Measurements from ENCODE around the gene ABCC1.
"Not testable (repeated sequence)": the region's sequence is repeated elsewhere in the genome, so short reads cannot be mapped to it uniquely, and the experiment has no call there.

DNA sequence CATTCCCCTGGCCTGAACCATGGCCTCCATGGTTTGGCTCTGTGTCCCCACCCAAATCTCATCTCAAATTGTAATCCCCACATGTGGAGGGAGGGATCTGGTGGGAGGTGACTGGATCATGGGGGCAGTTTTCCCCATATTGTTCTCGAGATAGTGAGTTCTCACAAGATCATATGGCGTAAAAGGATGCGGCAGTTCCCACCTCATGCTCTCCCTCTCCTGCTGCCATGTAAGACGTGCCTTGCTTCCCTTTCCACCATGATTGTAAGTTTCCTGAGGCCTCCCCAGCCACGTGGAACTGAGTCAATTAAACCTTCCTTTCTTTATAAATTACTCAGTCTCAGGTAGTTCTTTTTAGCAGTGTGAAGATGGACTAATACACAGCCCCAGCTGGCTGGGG, 212.4 kb downstream of the ABCC1 start:
- TF ChIP-seq, protein P1, sequence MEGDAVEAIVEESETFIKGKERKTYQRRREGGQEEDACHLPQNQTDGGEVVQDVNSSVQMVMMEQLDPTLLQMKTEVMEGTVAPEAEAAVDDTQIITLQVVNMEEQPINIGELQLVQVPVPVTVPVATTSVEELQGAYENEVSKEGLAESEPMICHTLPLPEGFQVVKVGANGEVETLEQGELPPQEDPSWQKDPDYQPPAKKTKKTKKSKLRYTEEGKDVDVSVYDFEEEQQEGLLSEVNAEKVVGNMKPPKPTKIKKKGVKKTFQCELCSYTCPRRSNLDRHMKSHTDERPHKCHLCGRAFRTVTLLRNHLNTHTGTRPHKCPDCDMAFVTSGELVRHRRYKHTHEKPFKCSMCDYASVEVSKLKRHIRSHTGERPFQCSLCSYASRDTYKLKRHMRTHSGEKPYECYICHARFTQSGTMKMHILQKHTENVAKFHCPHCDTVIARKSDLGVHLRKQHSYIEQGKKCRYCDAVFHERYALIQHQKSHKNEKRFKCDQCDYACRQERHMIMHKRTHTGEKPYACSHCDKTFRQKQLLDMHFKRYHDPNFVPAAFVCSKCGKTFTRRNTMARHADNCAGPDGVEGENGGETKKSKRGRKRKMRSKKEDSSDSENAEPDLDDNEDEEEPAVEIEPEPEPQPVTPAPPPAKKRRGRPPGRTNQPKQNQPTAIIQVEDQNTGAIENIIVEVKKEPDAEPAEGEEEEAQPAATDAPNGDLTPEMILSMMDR (IDR thresholded peaks at IDR 0.05) = not testable (repeated sequence)
- not testable (repeated sequence) for TF ChIP-seq POLR2A, EP300, POLR2AphosphoS5 (IDR thresholded peaks at IDR 0.05)
